Thyroid gland (tissue), 4 donors: ENCODE data around the gene CHCHD10.

ENCODE experiments used
- CTCF ChIP-seq, 6 experiments: fragments of 200-600 bp in 3 of 6; fragments of 450-650 bp in 3 of 6; sonication (generic) in 3 of 6; IDR thresholded peaks; one replicate each; pipeline ENCODE4 v1.5.1; 2016 to 2019; ENCODE audit warnings: antibody characterized with exemption in 6 of 6, mild to moderate bottlenecking in 2 of 6, inconsistent platforms in 1 of 6, moderate library complexity in 1 of 6
- POLR2A ChIP-seq, 2 donors: fragments of 450-650 bp; IDR thresholded peaks; one replicate each; pipeline ENCODE4 v1.6.1; 2017; ENCODE audit warnings: antibody characterized with exemption in 2 of 2, mild to moderate bottlenecking in 2 of 2, moderate library complexity in 1 of 2

DNA sequence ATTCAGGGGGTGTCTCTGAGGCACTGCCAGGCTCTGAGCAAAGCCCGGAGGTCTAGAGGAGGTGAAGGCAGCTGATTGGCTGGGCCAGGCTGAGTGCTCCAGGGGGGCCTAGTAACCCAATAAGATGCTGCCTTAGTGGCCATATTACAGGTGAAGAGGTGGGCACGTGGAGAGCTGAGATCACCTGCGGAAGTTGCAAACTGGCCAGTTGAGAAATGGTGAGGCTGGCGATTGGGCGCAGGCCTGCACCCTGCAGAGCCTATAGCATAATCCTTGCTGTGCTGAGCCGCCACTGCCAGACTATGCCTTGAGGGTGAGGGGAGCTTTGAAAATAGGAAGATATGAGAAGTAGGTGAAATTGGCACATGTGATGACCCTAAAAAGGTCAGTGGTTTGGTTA is 49.4 kb upstream of the CHCHD10 start:
- TF ChIP-seq POLR2A (IDR thresholded peaks at IDR 0.05), result no peak
- no peak for TF ChIP-seq CTCF (IDR thresholded peaks at IDR 0.05)
